ENCODE data around the gene TMEM154. TPM values are rescaled to one million over a fixed set of nuclear protein-coding genes. Genes with fewer than 3 reads are reported as not detected.

TMEM154 gene
- total RNA-seq, 1 experiment from 2014 or later = 2.6 TPM

DNA sequence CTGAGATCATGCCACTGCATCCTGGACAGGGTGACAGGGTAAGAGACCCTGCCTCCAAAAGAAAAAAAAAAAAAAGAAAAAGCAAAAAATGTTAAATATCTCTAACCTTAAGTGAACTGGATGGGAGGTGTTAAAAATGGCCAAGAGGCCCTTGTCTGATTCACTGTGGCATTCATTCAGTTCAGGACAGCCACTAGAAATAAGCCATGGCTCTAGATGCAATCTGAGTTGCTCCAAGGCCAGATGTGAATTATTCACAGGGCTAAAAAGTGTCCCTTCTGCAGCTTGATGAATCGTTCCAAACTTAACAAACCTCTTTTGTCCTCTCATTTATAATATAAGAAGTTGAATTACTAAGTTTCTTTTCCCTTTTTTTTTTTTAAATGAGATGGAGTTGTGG is 80.2 kb downstream of the TMEM154 start:
- POLR2A ChIA-PET (ENCODE audit: low non-redundant PET) = no interaction called here
- CTCF ChIA-PET = no interaction called here
- BruUV-seq (replicated peaks) = no TSS peak
- Histone ChIP-seq H3K4me3 (ENCODE audit: low read depth, low read length, poor library complexity, severe bottlenecking) (no peak overlapping the region), H3K9me3 (ENCODE audit: low read depth, low read length, poor library complexity, severe bottlenecking) (no peaks in the 10 kb centered on the region), H3K4me1 (ENCODE audit: insufficient read depth, low read length, poor library complexity, severe bottlenecking) (peaks cover 10% of the 10 kb centered on the region), H3K36me3 (ENCODE audit: insufficient read depth, low read length, poor library complexity, severe bottlenecking) (no peaks in the 10 kb centered on the region), H3K27ac (ENCODE audit: low read depth, low read length, poor library complexity, severe bottlenecking) (no peak overlapping the region), H3K27me3 (replicated peaks; ENCODE audit: insufficient read depth, low read depth, low read length, poor library complexity) (no peaks in the 10 kb centered on the region)
- no peak for TF ChIP-seq EZH2 (IDR thresholded peaks at IDR 0.05; ENCODE audit: borderline replicate concordance, low read depth, low read length, poor library complexity, severe bottlenecking)
- TF ChIP-seq, protein P1, sequence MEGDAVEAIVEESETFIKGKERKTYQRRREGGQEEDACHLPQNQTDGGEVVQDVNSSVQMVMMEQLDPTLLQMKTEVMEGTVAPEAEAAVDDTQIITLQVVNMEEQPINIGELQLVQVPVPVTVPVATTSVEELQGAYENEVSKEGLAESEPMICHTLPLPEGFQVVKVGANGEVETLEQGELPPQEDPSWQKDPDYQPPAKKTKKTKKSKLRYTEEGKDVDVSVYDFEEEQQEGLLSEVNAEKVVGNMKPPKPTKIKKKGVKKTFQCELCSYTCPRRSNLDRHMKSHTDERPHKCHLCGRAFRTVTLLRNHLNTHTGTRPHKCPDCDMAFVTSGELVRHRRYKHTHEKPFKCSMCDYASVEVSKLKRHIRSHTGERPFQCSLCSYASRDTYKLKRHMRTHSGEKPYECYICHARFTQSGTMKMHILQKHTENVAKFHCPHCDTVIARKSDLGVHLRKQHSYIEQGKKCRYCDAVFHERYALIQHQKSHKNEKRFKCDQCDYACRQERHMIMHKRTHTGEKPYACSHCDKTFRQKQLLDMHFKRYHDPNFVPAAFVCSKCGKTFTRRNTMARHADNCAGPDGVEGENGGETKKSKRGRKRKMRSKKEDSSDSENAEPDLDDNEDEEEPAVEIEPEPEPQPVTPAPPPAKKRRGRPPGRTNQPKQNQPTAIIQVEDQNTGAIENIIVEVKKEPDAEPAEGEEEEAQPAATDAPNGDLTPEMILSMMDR (conservative IDR thresholded peaks at IDR 0.05; ENCODE audit: low read depth, low read length) = no peak
- DNase-seq (ENCODE audit: low spot score) = no peak
- intact Hi-C loops (cut with micrococcal nuclease; ENCODE audit: unreplicated experiment) = no loop called here

DNA sequence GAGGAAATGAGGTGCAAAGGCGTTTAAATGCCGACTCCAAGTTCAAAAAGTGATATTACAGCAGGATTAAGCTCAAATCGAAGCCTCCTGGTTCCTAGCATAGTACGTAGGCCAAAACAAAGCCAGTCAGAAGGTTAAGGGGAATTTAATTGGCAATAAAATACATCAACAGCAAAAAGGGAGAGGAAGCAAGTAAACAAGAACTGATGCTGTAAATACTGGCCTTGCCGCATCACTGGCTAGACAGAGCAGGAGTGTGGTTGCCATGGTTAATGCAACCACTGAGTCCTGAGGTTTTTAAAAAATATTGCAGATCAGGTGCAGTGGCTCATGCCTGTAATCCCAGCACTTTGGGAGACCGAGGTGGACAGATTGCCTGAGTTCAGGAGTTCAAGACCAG is 80.7 kb downstream of the TMEM154 start:
- TF ChIP-seq, protein P1 (conservative IDR thresholded peaks at IDR 0.05; ENCODE audit: low read depth, low read length) = no peak
- no peak for TF ChIP-seq EZH2 (IDR thresholded peaks at IDR 0.05; ENCODE audit: borderline replicate concordance, low read depth, low read length, poor library complexity, severe bottlenecking)
- intact Hi-C loops (cut with micrococcal nuclease; ENCODE audit: unreplicated experiment) = no loop called here
- peaks cover 10% of the 10 kb centered on the region for H3K4me1 ChIP-seq (ENCODE audit: insufficient read depth, low read length, poor library complexity, severe bottlenecking)
- no peak overlapping the region for H3K4me3 ChIP-seq (ENCODE audit: low read depth, low read length, poor library complexity, severe bottlenecking)
- ChIA-PET CTCF (no interaction called here), POLR2A (ENCODE audit: low non-redundant PET) (no interaction called here)
- H3K27ac ChIP-seq (ENCODE audit: low read depth, low read length, poor library complexity, severe bottlenecking) = no peak overlapping the region
- no TSS peak for BruUV-seq (replicated peaks)
- no peaks in the 10 kb centered on the region for H3K9me3 ChIP-seq (ENCODE audit: low read depth, low read length, poor library complexity, severe bottlenecking)
- DNase-seq (ENCODE audit: low spot score) = no peak
- H3K36me3 ChIP-seq (ENCODE audit: insufficient read depth, low read length, poor library complexity, severe bottlenecking) = no peaks in the 10 kb centered on the region
- no peaks in the 10 kb centered on the region for H3K27me3 ChIP-seq (replicated peaks; ENCODE audit: insufficient read depth, low read depth, low read length, poor library complexity)

DNA sequence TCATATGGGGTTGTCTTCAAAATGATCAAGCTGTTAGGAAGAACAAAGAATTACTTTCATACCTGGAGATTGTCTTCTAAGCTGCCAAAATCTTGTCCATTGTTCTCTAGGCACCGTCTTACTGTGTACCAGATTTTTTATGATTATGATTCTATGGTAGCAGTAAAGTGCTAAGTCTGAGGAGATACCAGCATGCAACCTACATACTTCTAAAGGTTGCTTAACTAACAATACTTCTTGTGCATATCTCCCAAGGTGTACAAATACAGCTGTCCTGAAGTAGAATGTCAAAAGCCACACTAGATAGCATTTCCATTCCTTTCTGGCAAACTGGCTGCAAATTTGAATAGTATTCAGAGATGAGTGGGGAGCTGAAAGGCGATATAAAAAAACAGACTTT is 81.3 kb downstream of the TMEM154 start:
- peaks cover 10% of the 10 kb centered on the region for H3K4me1 ChIP-seq (ENCODE audit: insufficient read depth, low read length, poor library complexity, severe bottlenecking)
- no peak overlapping the region for H3K27ac ChIP-seq (ENCODE audit: low read depth, low read length, poor library complexity, severe bottlenecking)
- H3K27me3 ChIP-seq (replicated peaks; ENCODE audit: insufficient read depth, low read depth, low read length, poor library complexity) = no peaks in the 10 kb centered on the region
- H3K9me3 ChIP-seq (ENCODE audit: low read depth, low read length, poor library complexity, severe bottlenecking) = no peaks in the 10 kb centered on the region
- no peaks in the 10 kb centered on the region for H3K36me3 ChIP-seq (ENCODE audit: insufficient read depth, low read length, poor library complexity, severe bottlenecking)
- ChIA-PET CTCF (no interaction called here), POLR2A (ENCODE audit: low non-redundant PET) (interaction anchor here (0.6 kb wide), 1 partner anchor 194 kb away, joined by 4 read pairs; no protein-coding TSS in a partner anchor)
- TF ChIP-seq EZH2 (IDR thresholded peaks at IDR 0.05; ENCODE audit: borderline replicate concordance, low read depth, low read length, poor library complexity, severe bottlenecking) = no peak
- TF ChIP-seq, protein P1 (conservative IDR thresholded peaks at IDR 0.05; ENCODE audit: low read depth, low read length) = no peak
- BruUV-seq (replicated peaks) = no TSS peak
- intact Hi-C loops (cut with micrococcal nuclease; ENCODE audit: unreplicated experiment) = no loop called here
- no peak overlapping the region for H3K4me3 ChIP-seq (ENCODE audit: low read depth, low read length, poor library complexity, severe bottlenecking)
- no peak for DNase-seq (ENCODE audit: low spot score)

Data from A673 (cell line).